Tibial nerve (tissue), 4 donors: Measurements from ENCODE around the gene GSE1. TPM values are rescaled to one million over a fixed set of nuclear protein-coding genes. Genes with fewer than 3 reads are reported as not detected.

Experiments
- DNase-seq, 2 donors: peaks; one replicate each; pipeline ENCODE4 v3.0.0-alpha.2; 2019; ENCODE audit warnings: low spot score in 2 of 2
- H3K27ac ChIP-seq, 4 donors: fragments of 200-600 bp; sonication (generic) in 3 of 4; one replicate each; pipeline ENCODE4 v1.5.1; 2017 to 2019; ENCODE audit warnings: mild to moderate bottlenecking in 1 of 4
- H3K27me3 ChIP-seq, 2 donors: fragments of 200-600 bp; sonication (generic) in 1 of 2; one replicate each; pipeline versions ENCODE4 v1.5.1 to v1.6.0; 2017 to 2019
- H3K36me3 ChIP-seq, 3 donors: fragments of 200-600 bp; sonication (generic); one replicate each; pipeline ENCODE4 v1.5.1; 2018 to 2019
- H3K4me1 ChIP-seq, 4 donors: fragments of 200-600 bp; sonication (generic) in 3 of 4; one replicate each; pipeline ENCODE4 v1.5.1; 2017 to 2019
- H3K4me3 ChIP-seq, 4 donors: fragments of 200-600 bp; sonication (generic) in 3 of 4; one replicate each; pipeline ENCODE4 v1.5.1; 2017 to 2019; ENCODE audit warnings: mild to moderate bottlenecking in 1 of 4, moderate library complexity in 1 of 4
- H3K9me3 ChIP-seq, 4 donors: fragments of 200-600 bp; sonication (generic) in 3 of 4; one replicate each; pipeline ENCODE4 v1.5.1; 2017 to 2019
- CTCF ChIP-seq, 5 experiments: fragments of 200-600 bp in 3 of 5; fragments of 450-650 bp in 2 of 5; sonication (generic) in 3 of 5; IDR thresholded peaks; one replicate each; pipeline ENCODE4 v1.5.1; 2016 to 2019; ENCODE audit warnings: antibody characterized with exemption in 5 of 5, mild to moderate bottlenecking in 3 of 5, moderate library complexity in 2 of 5
- EP300 ChIP-seq, 2 donors: sonication (generic); formaldehyde crosslinking; IDR thresholded peaks; one replicate each; pipeline ENCODE4 v1.6.1; 2017; ENCODE audit warnings: antibody characterized with exemption in 2 of 2, mild to moderate bottlenecking in 1 of 2
- POLR2A ChIP-seq, 2 donors: fragments of 450-650 bp; IDR thresholded peaks; one replicate each; pipeline ENCODE4 v1.6.1; 2017; ENCODE audit warnings: antibody characterized with exemption in 2 of 2, mild to moderate bottlenecking in 2 of 2, moderate library complexity in 2 of 2
- WGBS, 2 donors: methylation state at CpG; one replicate each; pipeline ENCODE4 v1.1.5; 2018; 5-methylcytosine and 5-hydroxymethylcytosine counted together
- total RNA-seq, 4 donors: library from RNA; depleted of rRNA; stranded (reverse); fragments of >200 nt; gene quantifications; one replicate each; pipeline ENCODE4 v1.1.0, GENCODE V29; 2016

The GSE1 gene
- total RNA-seq, 4 donors from 2014 or later: 65.1 to 147 (median 83.5) TPM

DNA sequence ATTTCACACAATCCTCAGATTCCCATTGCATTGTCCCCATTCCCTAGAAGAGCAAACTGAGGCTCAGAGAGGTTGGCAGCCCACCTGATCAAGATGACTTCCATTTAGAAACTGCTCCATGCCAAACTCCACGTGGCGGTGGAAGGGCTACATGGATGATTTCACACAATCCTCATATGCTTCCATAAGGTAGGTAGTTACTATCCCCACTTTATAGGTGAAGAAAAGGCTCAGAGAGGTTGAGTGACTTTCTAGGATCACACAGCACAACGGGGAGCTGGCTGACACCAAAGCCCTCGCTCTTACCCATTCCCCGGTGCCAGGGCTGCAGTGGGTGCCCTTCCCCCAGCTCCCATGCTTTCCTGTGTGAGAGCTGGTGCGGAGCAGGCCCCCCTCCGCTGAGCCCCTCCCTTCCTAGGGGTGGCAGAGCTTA lies 85.4 kb downstream of the GSE1 start:
- Histone ChIP-seq H3K4me3 (no peak overlapping the region), H3K27me3 (peaks cover 0 to 39% of the 10 kb centered on the region in 2 donors), H3K36me3 (no peaks in the 10 kb centered on the region), H3K27ac (no peak overlapping the region), H3K4me1 (no peaks in the 10 kb centered on the region), H3K9me3 (peaks cover 0 to 8% (median 0%) of the 10 kb centered on the region in 4 donors)
- no peak for DNase-seq
- TF ChIP-seq POLR2A (IDR thresholded peaks at IDR 0.05) (no peak), CTCF (IDR thresholded peaks at IDR 0.05) (no peak), EP300 (IDR thresholded peaks at IDR 0.05) (no peak)
- 90 to 91% methylated on average over 4 to 7 of the region's 7 CpGs for WGBS, 2 donors

- H3K36me3 ChIP-seq: no peaks in the 10 kb centered on the region
- no peak for DNase-seq
- peaks cover 0 to 8% (median 0%) of the 10 kb centered on the region in 4 donors for H3K9me3 ChIP-seq
- H3K27me3 ChIP-seq: peaks cover 0 to 39% of the 10 kb centered on the region in 2 donors
- H3K4me3 ChIP-seq: no peak overlapping the region
- H3K27ac ChIP-seq: no peak overlapping the region
- 70% methylated on average over 8 to 11 of the region's 12 CpGs for WGBS, 2 donors
- no peak for TF ChIP-seq POLR2A (IDR thresholded peaks at IDR 0.05)
- TF ChIP-seq CTCF (IDR thresholded peaks at IDR 0.05): no peak
- no peak for TF ChIP-seq EP300 (IDR thresholded peaks at IDR 0.05)
- no peaks in the 10 kb centered on the region for H3K4me1 ChIP-seq
These were observed 85.9 kb downstream of the GSE1 start for GRCh38 chr16:85698935-85699558.

GRCh38 chr16:85699628-85700027 lies 86.5 kb downstream of the GSE1 start:
- Histone ChIP-seq H3K36me3 (no peaks in the 10 kb centered on the region), H3K27ac (no peak overlapping the region), H3K9me3 (peaks cover 0 to 8% (median 0%) of the 10 kb centered on the region in 4 donors), H3K4me3 (no peak overlapping the region), H3K4me1 (no peaks in the 10 kb centered on the region), H3K27me3 (peaks cover 0 to 39% of the 10 kb centered on the region in 2 donors)
- no peak for DNase-seq
- TF ChIP-seq CTCF (IDR thresholded peaks at IDR 0.05): no peak
- TF ChIP-seq EP300 (IDR thresholded peaks at IDR 0.05): no peak
- TF ChIP-seq POLR2A (IDR thresholded peaks at IDR 0.05): no peak
- 51 to 58% methylated on average over 7 of the region's 7 CpGs for WGBS, 2 donors

- H3K4me3 ChIP-seq: no peak overlapping the region
- H3K27ac ChIP-seq: no peak overlapping the region
- DNase-seq: no peak
- no peaks in the 10 kb centered on the region for H3K27me3 ChIP-seq
- H3K4me1 ChIP-seq: no peaks in the 10 kb centered on the region
- TF ChIP-seq EP300 (IDR thresholded peaks at IDR 0.05) (no peak), POLR2A (IDR thresholded peaks at IDR 0.05) (no peak), CTCF (IDR thresholded peaks at IDR 0.05) (no peak)
- no peaks in the 10 kb centered on the region for H3K36me3 ChIP-seq
- WGBS, 2 donors: 87 to 88% methylated on average over 11 of the region's 11 CpGs
- peaks cover 0 to 8% (median 0%) of the 10 kb centered on the region in 4 donors for H3K9me3 ChIP-seq
These were observed 90.9 kb downstream of the GSE1 start for GRCh38 chr16:85704011-85704410.

GRCh38 chr16:85704900-85705846 lies 92.1 kb downstream of the GSE1 start:
- Histone ChIP-seq H3K36me3 (no peaks in the 10 kb centered on the region), H3K4me1 (no peaks in the 10 kb centered on the region), H3K4me3 (no peak overlapping the region), H3K27ac (no peak overlapping the region), H3K9me3 (peaks cover 0 to 8% (median 0%) of the 10 kb centered on the region in 4 donors), H3K27me3 (no peaks in the 10 kb centered on the region)
- TF ChIP-seq POLR2A (IDR thresholded peaks at IDR 0.05): no peak
- TF ChIP-seq EP300 (IDR thresholded peaks at IDR 0.05): no peak
- TF ChIP-seq CTCF (IDR thresholded peaks at IDR 0.05): no peak
- 84 to 86% methylated on average over 17 to 19 of the region's 20 CpGs for WGBS, 2 donors
- no peak for DNase-seq
